ENCODE results near the gene UTP18.

DNA sequence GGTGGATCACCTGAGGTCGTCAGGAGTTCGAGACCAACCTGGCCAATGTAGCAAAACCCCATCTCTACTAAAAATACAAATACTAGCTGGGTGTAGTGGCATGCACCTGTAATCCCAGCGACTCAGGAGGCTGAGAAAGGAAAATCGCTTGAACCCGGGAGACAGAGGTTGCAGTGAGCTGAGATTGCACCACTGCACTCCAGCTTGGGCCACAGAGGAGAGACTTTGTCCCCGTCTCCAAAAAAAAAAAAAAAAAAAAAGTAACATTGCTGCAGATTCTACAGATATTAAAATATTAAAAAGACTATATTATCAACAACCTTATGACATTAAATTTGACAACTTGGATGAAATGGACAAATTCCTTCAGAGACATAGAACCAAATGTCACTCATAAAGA is 26.2 kb upstream of the UTP18 start:
- TF ChIP-seq CTCF (conservative IDR thresholded peaks at IDR 0.05), result no peak
- no peak for TF ChIP-seq ZFX (IDR thresholded peaks at IDR 0.05)

All from C4-2B (cell line).